HepG2 (cell line): Measurements from ENCODE around the gene RHBDL3. TPM values are rescaled to one million over a fixed set of nuclear protein-coding genes. Genes with fewer than 3 reads are reported as not detected.
A peak's percentile ranks its signal among the peaks of the same experiment; 100 is the strongest.

Experiments used
- CHD2 ChIP-seq: IDR thresholded peaks from 2 replicates; pipeline ENCODE4 v1.6.1; 2011; ENCODE audit warnings: low read depth, low read length, improper control_type of control experiment
- CHD4 ChIP-seq: fragments of 200-600 bp; sonication (generic); IDR thresholded peaks from 2 replicates; pipeline ENCODE4 v1.7.0; 2017; ENCODE audit warnings: mild to moderate bottlenecking, low read length, borderline replicate concordance
- DMAP1 ChIP-seq: IDR thresholded peaks from 2 replicates; pipeline ENCODE4 v1.6.1; 2016
- ERF ChIP-seq: IDR thresholded peaks from 2 replicates; pipeline ENCODE4 v1.6.1; 2018; ENCODE audit warnings: missing biosample characterization, missing genetic modification reagents
- FOSL1 ChIP-seq: sonication (generic); formaldehyde crosslinking; IDR thresholded peaks from 2 replicates; pipeline ENCODE4 v1.9.0; 2021; ENCODE audit warnings: missing genetic modification reagents, borderline replicate concordance
- HNF4G ChIP-seq, 2 experiments: sonication (generic) in 1 of 2; formaldehyde crosslinking in 1 of 2; IDR thresholded peaks; 2 replicates each; pipeline versions ENCODE4 v1.4.0 to v1.6.1; 2011 to 2020; ENCODE audit warnings: borderline replicate concordance in 2 of 2, low read depth in 2 of 2, mild to moderate bottlenecking in 2 of 2, low read length in 1 of 2, missing genetic modification reagents in 1 of 2, moderate library complexity in 1 of 2
- KLF12 ChIP-seq: sonication (generic); formaldehyde crosslinking; IDR thresholded peaks from 2 replicates; pipeline ENCODE4 v1.4.0; 2020; ENCODE audit warnings: missing genetic modification reagents, borderline replicate concordance
- LRRFIP1 ChIP-seq: sonication (generic); formaldehyde crosslinking; conservative IDR thresholded peaks from 2 replicates; pipeline ENCODE4 v1.4.0; 2020; ENCODE audit warnings: missing genetic modification reagents
- RCOR2 ChIP-seq: IDR thresholded peaks from 2 replicates; pipeline ENCODE4 v1.6.1; 2016; ENCODE audit warnings: missing biosample characterization, missing genetic modification reagents
- ZBTB2 ChIP-seq: sonication (generic); formaldehyde crosslinking; IDR thresholded peaks from 2 replicates; pipeline ENCODE4 v1.8.0; 2022; ENCODE audit warnings: low read depth, missing genetic modification reagents
- ZBTB3 ChIP-seq: sonication (generic); formaldehyde crosslinking; IDR thresholded peaks from 2 replicates; pipeline ENCODE4 v1.4.0; 2020; ENCODE audit warnings: low read depth, mild to moderate bottlenecking, moderate library complexity, missing genetic modification reagents, borderline replicate concordance
- ZBTB7B ChIP-seq: sonication (generic); formaldehyde crosslinking; IDR thresholded peaks from 2 replicates; pipeline ENCODE4 v1.4.0; 2020; ENCODE audit warnings: missing genetic modification reagents
- ZMYM2 ChIP-seq: sonication (generic); formaldehyde crosslinking; IDR thresholded peaks from 2 replicates; pipeline ENCODE4 v1.8.0; 2022; ENCODE audit warnings: mild to moderate bottlenecking, missing genetic modification reagents
- ZNF570 ChIP-seq: sonication (generic); formaldehyde crosslinking; IDR thresholded peaks from 2 replicates; pipeline ENCODE4 v1.4.0; 2020; ENCODE audit warnings: mild to moderate bottlenecking, missing genetic modification reagents, borderline replicate concordance
- polyA plus RNA-seq, 8 experiments: library from polyadenylated mRNA; depleted of rRNA in 3 of 8; stranded (reverse) in 7 of 8; unstranded in 1 of 8; fragments of >200 nt; fragmentation: Illumina TruSeq in 4 of 8; extraction: Trizol in 4 of 8; gene quantifications; 2 replicates each; pipeline versions ENCODE4 v1.2.1 to v1.2.3, GENCODE V29; 2011 to 2016; ENCODE audit warnings: low read depth in 4 of 8, missing spikeins in 1 of 8, mixed read lengths in 1 of 8; ENCODE audit not compliant: insufficient read depth in 1 of 8
- total RNA-seq, 5 experiments: library from RNA; depleted of rRNA; stranded (reverse); fragments of >200 nt; fragmentation: Illumina TruSeq; extraction: Trizol; gene quantifications; 2 replicates each; pipeline ENCODE4 v1.2.3, GENCODE V29; 2016; ENCODE audit warnings: low read depth in 1 of 5
- TF ChIP-seq, protein P1 (sequence below): sonication (generic); formaldehyde crosslinking; IDR thresholded peaks from 2 replicates; pipeline ENCODE4 v1.4.0; 2020; ENCODE audit warnings: missing genetic modification reagents
- TF ChIP-seq, protein P2 (sequence below): sonication (generic); formaldehyde crosslinking; IDR thresholded peaks from 2 replicates; pipeline ENCODE4 v1.4.0; 2020; ENCODE audit warnings: missing genetic modification reagents, low read depth, mild to moderate bottlenecking, borderline replicate concordance
- TF ChIP-seq, protein P3 (sequence below): sonication (generic); formaldehyde crosslinking; IDR thresholded peaks from 2 replicates; pipeline ENCODE4 v1.5.0; 2020; ENCODE audit warnings: missing genetic modification reagents
- TF ChIP-seq, protein P4 (sequence below): sonication (generic); formaldehyde crosslinking; IDR thresholded peaks from 2 replicates; pipeline ENCODE4 v1.5.0; 2020; ENCODE audit warnings: missing genetic modification reagents

Gene RHBDL3
- total and polyA plus RNA-seq, 2 of the 13 experiments (the other 11 are each of a cell fraction or from before 2014, with no cell fraction given), result 0.09 TPM; not detected in 1

DNA sequence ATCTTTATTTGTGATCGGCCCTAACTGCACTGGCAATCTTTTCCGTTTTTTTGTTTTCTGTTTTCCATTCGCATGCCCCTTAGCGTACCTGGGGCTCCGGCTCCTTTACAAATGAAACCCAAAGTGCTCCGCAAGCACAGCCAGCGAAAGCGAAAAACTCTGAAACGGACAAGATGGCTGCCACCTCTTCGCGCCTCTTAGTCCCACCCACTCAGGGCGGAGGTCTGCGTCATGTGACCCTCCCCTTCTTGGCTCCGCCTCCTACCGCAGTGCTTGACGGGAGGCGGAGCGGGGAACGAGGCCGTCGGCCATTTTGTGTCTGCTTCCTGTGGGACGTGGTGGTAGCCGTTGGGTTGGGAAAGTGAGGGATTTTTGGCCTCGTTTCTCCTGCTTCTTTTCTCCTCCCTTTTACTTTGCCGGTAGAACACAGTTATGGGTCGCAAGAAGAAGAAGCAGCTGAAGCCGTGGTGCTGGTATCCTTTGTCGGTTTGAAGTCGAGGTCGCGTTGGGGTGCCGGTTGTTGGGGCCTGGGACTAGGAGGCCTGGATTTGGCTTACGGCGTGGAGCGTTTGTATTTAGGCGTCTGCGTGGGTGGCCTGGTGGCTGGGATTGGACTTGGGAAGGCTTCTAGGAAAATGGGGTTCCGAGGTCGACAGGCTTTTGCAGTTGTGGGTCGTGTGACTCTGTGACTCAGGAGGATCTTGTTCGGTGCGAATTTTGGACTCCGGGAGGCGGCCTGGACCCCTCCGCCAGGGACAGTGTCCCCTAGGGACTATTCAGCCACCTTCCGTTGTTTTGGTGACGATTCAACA, 84.4 kb downstream of the RHBDL3 start, which contains the start of gene ZNF207 (continued):
- TF ChIP-seq, protein P1, sequence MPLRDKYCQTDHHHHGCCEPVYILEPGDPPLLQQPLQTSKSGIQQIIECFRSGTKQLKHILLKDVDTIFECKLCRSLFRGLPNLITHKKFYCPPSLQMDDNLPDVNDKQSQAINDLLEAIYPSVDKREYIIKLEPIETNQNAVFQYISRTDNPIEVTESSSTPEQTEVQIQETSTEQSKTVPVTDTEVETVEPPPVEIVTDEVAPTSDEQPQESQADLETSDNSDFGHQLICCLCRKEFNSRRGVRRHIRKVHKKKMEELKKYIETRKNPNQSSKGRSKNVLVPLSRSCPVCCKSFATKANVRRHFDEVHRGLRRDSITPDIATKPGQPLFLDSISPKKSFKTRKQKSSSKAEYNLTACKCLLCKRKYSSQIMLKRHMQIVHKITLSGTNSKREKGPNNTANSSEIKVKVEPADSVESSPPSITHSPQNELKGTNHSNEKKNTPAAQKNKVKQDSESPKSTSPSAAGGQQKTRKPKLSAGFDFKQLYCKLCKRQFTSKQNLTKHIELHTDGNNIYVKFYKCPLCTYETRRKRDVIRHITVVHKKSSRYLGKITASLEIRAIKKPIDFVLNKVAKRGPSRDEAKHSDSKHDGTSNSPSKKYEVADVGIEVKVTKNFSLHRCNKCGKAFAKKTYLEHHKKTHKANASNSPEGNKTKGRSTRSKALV (CRISPR knock-in tag), result no peak
- TF ChIP-seq ZMYM2 (CRISPR knock-in tag), result no peak
- no peak for TF ChIP-seq CHD2
- no peak; the same call in 1 of the 2 replicates for TF ChIP-seq CHD4
- peak; percentile 77 for TF ChIP-seq KLF12 (CRISPR knock-in tag)
- TF ChIP-seq, protein P2, sequence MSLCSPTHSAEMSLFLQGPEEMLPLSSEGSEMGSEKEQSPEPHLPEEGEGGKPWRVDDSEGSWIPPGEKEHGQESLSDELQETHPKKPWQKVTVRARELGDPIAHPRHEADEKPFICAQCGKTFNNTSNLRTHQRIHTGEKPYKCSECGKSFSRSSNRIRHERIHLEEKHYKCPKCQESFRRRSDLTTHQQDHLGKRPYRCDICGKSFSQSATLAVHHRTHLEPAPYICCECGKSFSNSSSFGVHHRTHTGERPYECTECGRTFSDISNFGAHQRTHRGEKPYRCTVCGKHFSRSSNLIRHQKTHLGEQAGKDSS (CRISPR knock-in tag), result 0 out of 2 replicates have a peak, but pooled peaks have one; percentile 70
- peak; percentile 19; the same call in 1 of the 2 replicates for TF ChIP-seq ZBTB7B (CRISPR knock-in tag)
- no peak for TF ChIP-seq ZNF570
- TF ChIP-seq, protein P3, sequence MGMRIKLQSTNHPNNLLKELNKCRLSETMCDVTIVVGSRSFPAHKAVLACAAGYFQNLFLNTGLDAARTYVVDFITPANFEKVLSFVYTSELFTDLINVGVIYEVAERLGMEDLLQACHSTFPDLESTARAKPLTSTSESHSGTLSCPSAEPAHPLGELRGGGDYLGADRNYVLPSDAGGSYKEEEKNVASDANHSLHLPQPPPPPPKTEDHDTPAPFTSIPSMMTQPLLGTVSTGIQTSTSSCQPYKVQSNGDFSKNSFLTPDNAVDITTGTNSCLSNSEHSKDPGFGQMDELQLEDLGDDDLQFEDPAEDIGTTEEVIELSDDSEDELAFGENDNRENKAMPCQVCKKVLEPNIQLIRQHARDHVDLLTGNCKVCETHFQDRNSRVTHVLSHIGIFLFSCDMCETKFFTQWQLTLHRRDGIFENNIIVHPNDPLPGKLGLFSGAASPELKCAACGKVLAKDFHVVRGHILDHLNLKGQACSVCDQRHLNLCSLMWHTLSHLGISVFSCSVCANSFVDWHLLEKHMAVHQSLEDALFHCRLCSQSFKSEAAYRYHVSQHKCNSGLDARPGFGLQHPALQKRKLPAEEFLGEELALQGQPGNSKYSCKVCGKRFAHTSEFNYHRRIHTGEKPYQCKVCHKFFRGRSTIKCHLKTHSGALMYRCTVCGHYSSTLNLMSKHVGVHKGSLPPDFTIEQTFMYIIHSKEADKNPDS (CRISPR knock-in tag), result no peak
- no peak for TF ChIP-seq ZBTB3 (CRISPR knock-in tag)
- TF ChIP-seq, protein P4, sequence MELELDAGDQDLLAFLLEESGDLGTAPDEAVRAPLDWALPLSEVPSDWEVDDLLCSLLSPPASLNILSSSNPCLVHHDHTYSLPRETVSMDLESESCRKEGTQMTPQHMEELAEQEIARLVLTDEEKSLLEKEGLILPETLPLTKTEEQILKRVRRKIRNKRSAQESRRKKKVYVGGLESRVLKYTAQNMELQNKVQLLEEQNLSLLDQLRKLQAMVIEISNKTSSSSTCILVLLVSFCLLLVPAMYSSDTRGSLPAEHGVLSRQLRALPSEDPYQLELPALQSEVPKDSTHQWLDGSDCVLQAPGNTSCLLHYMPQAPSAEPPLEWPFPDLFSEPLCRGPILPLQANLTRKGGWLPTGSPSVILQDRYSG (CRISPR knock-in tag), result no peak
- no peak for TF ChIP-seq FOSL1 (CRISPR knock-in tag)
- TF ChIP-seq HNF4G (IDR thresholded peaks at IDR 0.05; ENCODE audit: borderline replicate concordance, low read depth, low read length), result no peak
- no peak for TF ChIP-seq HNF4G (CRISPR knock-in tag; IDR thresholded peaks at IDR 0.05; ENCODE audit: borderline replicate concordance, low read depth)
- peak; percentile 36; the same call in 1 of the 2 replicates for TF ChIP-seq ZBTB2 (CRISPR knock-in tag)
- no peak for TF ChIP-seq LRRFIP1 (CRISPR knock-in tag)
- no peak for TF ChIP-seq RCOR2 (CRISPR knock-in tag)
- no peak; the same call in 1 of the 2 replicates for TF ChIP-seq ERF (CRISPR knock-in tag)
- TF ChIP-seq DMAP1, result peak; percentile 94
